C4-2B (cell line): ENCODE results near the gene AGAP6.
"Not testable (repeated sequence)": the region's sequence is repeated elsewhere in the genome, so short reads cannot be mapped to it uniquely, and the experiment has no call there.

Experiments
- CTCF ChIP-seq: fragments of 450-650 bp; conservative IDR thresholded peaks from 2 replicates; pipeline ENCODE4 v1.5.1; 2017; ENCODE audit warnings: mild to moderate bottlenecking
- ZFX ChIP-seq: fragments of 450-650 bp; IDR thresholded peaks from 2 replicates; pipeline ENCODE4 v1.6.1; 2017

GRCh38 chr10:50047594-50047993 lies 59.4 kb downstream of the AGAP6 start:
- TF ChIP-seq CTCF, ZFX: not testable (repeated sequence)
